ENCODE measurements around the gene RBM33.

Gene RBM33

GRCh38 chr7:155790666-155791065 lies 146.2 kb downstream of the RBM33 start:
- in situ Hi-C loops (cut with MboI; ENCODE audit: low sequenced_read_pairs): no loop called here

DNA sequence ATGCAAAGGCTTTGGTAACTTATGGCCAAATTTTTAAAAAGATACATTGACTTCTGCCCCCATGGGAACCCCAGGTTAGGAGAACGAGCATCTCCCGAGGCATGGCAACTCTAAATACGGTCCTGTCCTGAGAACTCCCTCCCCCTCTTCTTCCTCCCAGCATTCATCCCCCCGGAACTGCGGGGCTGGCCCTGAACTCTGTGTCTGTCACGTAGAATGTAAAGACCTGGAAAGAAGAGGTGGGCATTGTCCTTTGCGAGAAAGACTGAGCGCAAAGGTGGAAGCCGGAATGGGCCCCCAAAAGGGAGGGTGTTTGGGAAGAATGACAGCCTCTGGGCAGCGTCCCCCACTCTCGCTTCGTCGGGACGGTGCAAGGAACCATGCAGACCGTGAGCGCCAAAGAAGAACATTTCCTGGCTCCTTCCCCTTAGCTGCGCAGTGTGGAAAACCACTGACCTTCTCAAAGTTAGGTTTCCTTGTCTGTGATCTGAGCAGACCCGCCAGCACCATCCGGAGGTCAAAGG lies 146.8 kb downstream of the RBM33 start:
- in situ Hi-C loops (cut with MboI; ENCODE audit: low sequenced_read_pairs): no loop called here

DNA sequence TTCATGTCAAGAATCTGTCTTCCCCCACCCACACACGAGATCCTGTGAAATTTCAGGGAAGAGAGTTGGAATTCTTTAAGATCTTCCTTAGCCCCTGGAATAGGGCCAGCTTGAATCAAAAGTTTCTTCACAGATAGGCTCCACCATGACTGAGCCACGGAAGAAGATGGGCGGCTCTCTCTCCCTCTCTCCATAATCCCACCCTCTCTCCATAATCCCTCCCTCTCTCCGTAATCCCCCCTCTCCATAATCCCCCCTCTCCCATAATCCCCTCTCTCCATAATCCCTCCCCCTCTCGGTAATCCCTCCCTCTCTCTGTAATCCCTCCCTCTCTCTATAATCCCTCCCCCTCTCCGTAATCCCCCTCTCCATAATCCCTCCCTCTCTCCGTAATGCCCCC lies 147.4 kb downstream of the RBM33 start:
- in situ Hi-C loops (cut with MboI; ENCODE audit: low sequenced_read_pairs): no loop called here

DNA sequence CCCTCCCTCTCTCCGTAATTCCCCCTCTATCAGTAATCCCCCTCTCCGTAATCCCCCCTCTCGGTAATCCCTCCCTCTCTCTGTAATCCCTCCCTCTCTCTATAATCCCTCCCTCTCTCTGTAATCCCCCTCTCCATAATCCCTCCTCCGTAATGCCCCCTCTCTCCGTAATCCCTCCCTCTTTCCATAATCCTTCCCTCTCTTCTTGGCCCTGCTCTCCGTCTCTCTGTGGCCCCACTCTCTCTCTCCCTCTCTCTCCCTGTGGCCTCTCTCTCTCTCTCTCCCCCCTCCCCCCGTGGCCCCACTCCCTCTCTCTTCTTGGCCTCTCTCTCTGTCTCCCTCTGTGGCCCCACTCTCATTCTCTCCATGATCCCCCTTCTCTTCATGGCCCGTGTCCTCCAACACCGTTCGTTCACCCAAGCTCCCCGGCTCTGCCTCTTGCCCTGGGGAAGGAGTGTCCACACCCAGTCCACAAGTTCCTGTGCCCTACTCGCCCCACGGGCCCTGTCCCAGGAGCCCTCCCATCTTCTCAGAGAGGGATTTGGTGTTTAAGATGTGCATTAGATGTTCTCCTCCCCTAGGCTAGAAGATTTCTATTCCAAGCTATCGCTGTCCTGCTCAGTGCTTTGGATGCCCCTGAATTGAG lies 148.0 kb downstream of the RBM33 start:
- in situ Hi-C loops (cut with MboI; ENCODE audit: low sequenced_read_pairs): no loop called here

DNA sequence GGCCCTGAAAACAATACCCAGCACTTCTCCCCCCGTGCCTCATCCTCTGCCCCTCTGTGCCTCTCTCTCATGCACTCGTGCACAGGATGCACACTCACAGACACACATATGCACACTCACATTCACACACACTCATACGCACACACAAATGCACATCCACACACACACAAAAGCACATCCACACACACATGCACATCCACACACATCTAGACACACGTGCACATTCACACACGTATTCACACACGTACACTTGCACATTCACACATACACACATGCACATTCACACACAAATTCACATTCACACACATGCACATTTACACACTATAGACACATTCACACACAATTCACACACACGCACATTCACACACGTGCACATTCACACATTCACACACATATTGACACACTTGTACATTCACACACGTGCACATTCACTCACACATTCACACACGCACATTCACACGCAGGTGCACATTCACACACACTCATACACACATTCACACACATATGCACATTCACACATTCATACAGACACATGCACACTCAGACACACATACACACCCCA lies 148.6 kb downstream of the RBM33 start:
- in situ Hi-C loops (cut with MboI; ENCODE audit: low sequenced_read_pairs): no loop called here

DNA sequence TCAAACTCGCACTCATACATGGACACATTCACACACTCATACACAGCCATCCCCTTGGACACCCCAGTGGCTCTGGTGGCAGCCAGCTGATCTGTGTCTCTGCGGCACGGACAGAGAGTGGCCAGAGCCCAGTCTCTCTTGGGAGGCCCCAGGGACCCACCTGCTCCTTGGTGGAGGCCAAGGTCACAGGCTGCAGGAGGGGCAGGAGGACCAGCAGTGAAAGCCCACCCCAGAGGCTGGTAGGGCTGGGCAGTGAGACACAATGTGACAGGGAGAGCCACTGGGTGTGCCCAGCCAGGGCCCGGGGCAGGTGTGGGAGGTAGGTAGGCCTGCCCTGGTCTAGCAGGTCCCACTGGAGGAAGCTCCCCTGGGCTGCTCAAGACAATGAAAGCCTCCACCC lies 149.3 kb downstream of the RBM33 start:
- in situ Hi-C loops (cut with MboI; ENCODE audit: low sequenced_read_pairs): no loop called here

DNA sequence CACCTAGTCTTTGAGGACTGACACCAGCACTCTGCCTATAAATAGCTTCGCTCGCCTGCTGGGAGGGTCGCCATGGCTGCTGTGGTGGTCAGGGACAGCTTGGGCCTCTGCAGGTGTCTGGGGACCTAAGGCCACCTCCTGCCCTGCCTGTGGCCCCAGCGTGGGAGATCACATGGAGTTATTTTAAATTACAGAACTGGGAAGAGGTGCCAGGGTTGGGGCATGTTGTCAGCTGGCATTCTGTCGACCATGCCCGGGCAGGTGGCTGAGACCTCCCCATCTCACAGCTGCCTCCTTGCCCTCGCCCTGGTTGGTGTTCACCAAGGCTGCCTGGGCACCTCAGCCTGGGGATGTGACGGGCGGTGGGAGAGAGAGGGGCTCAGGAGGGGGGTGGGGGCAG lies 149.7 kb downstream of the RBM33 start:
- in situ Hi-C loops (cut with MboI; ENCODE audit: low sequenced_read_pairs): no loop called here

DNA sequence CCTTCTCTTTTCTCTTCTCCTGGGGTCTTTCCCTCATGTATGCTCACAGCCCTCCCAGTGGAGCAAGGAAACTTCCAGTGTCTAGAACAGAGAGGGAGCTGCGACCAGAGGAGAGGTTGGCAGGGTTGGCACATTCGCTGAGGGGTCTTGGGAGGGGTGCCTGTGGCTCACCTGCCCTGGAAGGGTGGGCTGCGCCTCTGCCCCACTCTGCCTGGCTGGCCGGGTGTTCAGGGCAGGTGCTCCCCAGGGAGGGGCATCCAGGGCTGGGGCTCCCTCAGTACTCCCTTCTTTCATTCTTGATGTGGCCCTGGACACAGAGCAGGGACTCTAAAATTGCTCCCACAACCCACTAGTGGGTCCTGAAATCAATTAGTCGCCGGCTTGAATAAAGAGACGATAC lies 150.9 kb downstream of the RBM33 start:
- in situ Hi-C loops (cut with MboI; ENCODE audit: low sequenced_read_pairs): no loop called here

GRCh38 chr7:155795951-155796350 lies 151.5 kb downstream of the RBM33 start:
- in situ Hi-C loops (cut with MboI; ENCODE audit: low sequenced_read_pairs): no loop called here

- in situ Hi-C loops (cut with MboI; ENCODE audit: low sequenced_read_pairs): no loop called here
These were observed 152.2 kb downstream of the RBM33 start for GRCh38 chr7:155796381-155797261.

DNA sequence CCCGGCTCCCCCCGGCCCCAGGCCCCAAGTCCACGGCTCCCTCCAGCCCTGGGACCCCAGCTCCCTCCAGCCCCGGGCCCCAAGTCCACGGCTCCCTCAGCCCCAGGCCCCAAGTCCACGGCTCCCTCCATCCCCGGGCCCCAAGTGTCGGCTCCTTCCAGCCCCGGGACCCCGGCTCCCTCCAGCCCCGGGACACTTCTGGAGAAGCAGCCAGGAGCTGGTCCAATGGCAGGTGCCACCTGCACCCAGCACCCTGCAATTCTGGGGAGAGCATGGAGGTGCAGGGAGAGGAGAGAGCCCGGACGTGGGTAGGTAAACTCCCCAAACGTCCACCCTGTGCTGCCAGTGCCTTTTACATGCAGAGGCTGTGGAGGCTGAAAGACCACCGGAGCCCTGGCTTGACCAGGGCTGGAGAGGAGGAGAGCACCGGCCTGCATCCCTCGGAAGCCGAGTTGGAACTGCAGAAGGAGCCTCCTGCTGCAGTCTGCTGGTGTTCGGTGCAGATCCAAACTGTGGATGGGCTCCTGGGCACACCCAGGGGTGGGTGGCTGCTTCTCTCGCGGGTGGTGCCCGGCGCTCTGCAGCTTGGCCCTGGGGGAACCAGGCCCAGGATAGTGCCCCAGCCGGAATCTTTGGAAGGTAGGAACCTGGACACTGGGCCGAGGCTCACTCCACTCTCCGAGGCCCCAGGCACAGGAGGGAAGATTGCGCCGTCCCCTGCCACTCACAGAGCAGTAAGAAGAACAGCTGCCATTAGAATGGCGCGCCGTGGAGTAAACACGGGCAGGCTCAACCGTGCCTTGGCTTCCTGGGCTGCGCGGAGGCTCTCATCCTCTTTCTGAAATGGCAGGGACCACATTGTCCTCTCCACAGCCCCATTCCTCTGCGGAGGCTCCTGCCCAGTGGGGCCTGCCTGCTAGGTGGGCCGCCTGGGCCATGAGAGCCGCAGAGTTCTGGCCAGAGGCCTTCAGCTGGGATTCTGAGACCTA lies 153.1 kb downstream of the RBM33 start:
- in situ Hi-C loops (cut with MboI; ENCODE audit: low sequenced_read_pairs): no loop called here

DNA sequence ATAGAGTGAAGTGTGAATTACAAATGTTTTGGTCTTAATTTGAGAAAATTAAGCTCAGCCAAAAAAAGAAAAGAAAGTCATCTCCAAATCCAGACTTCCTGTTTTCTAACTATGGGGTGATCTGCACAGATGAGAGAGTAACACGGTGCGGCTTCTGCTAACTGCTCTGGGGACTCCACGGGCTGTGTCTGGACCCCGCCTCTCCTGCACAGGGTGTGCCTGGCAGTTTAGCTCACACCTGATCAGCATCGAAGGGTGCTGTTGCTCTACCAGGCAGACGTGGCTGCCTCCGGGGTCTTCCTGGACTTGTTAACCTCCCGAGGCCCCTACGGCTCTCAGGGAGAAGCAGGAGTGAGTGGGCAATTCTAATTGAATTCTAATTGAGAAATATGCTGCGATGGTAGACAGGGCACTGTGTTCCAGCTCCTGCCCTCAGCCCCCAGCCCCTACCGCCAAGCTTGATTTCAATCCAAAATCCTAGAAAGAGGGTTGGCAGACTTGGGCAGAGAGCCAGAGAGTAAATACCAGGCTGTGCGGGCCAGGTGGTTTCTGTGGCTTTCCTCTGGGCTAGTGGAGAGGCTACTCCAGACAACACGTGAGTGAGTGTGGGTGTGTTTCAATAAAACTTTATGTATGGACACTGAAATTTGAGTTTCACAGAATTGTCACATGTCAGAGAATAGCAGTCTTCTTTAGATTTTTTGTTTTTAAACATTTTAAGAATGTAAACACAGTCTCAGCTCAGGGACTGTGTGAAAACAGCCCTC lies 154.4 kb downstream of the RBM33 start:
- in situ Hi-C loops (cut with MboI; ENCODE audit: low sequenced_read_pairs): no loop called here

DNA sequence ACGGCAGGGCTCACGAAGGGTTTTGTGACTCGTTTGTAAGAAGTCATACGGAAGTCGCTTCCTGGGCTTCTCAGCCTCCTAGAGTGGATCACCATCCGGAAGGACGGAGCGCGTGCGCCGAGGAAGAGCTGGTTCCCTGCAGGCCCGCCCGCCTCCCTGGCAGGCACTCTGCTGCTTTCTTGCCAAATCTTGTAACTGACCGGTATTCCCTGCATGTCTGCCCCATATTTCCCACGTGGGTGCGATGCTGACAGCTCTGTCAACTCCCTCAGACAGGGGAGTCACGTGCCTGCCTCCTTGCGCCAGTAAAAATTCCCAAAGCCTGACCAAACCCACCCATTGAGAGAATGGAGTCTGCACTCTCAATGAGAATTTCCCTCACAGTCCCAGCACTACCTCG lies 155.1 kb downstream of the RBM33 start:
- in situ Hi-C loops (cut with MboI; ENCODE audit: low sequenced_read_pairs): no loop called here

DNA sequence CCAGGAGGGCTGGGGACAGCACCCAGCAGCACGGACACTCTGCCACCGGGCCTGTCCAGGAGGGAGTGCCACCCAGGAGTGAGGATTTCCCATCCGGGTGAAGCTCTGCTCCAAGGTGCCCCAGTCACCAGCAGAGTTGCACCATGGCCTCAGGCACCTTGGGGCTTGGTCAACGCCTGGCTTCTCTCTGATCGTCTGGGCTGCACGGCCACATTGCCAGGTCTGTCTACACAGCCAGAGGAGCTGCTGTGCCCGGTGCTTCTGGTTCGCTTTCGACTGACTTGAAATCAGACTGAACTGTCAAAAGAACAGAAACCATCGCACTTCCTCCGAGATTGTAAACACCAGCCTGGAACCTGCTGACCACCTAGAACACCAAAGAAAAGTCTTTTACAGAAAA lies 155.8 kb downstream of the RBM33 start:
- in situ Hi-C loops (cut with MboI; ENCODE audit: low sequenced_read_pairs): loop anchor here (25.0 kb wide), 1 partner anchor 1012 kb away; no protein-coding TSS in a partner anchor

DNA sequence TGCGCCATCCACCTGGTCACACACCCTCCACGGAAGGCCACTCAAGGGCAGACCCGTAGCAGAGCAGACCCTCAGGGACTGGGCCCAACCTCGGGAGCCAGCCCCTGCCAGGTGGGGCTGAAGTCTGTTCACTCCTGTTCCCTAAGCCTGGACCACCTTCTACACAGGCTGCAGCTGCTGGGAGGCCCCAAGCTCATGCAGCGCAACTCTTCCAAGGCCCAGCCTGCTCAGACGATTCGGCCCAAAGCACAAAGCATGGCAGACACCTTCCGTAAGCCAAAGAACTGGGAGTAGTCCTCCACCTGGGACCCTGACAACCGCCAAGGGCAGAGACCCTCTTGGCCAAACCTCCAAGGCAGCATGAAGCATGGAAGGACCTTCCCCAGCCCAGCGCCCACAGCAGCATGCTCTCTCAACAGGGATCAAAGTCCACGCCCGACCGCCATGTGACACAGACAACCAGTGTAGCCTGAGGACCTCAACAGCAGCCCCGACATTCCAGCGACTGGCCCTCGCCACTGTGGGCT lies 156.3 kb downstream of the RBM33 start:
- in situ Hi-C loops (cut with MboI; ENCODE audit: low sequenced_read_pairs): loop anchor here (25.0 kb wide), 1 partner anchor 1011 kb away; no protein-coding TSS in a partner anchor

GRCh38 chr7:155802291-155802690 lies 157.8 kb downstream of the RBM33 start:
- in situ Hi-C loops (cut with MboI; ENCODE audit: low sequenced_read_pairs): loop anchor here (25.0 kb wide), 1 partner anchor 1010 kb away; no protein-coding TSS in a partner anchor

- in situ Hi-C loops (cut with MboI; ENCODE audit: low sequenced_read_pairs): loop anchor here (25.0 kb wide), 1 partner anchor 1009 kb away; no protein-coding TSS in a partner anchor
These were observed 158.5 kb downstream of the RBM33 start for GRCh38 chr7:155802906-155803417.

GRCh38 chr7:155803418-155804376 lies 159.2 kb downstream of the RBM33 start:
- in situ Hi-C loops (cut with MboI; ENCODE audit: low sequenced_read_pairs): loop anchor here (25.0 kb wide), 1 partner anchor 1009 kb away; no protein-coding TSS in a partner anchor

Data from HL-60/S4 treated with phorbol 12-myristate 13-acetate at 8.2 ng/mL for 4 days and 3 days (cell line).